Measurements from ENCODE around the gene SLC6A12. TPM values are rescaled to one million over a fixed set of nuclear protein-coding genes. Genes with fewer than 3 reads are reported as not detected.

SLC6A12 gene
- total RNA-seq, 2 experiments from 2014 or later = not detected

- H3K9me3 ChIP-seq (ENCODE audit: control insufficient read depth in 1 of 2, insufficient read depth in 1 of 2, low read length in 2 of 2) = no peaks in the 10 kb centered on the region
- DNase-seq = no peak
- POLR2A ChIA-PET = no interaction called here
- no peaks in the 10 kb centered on the region for H3K36me3 ChIP-seq (ENCODE audit: insufficient read depth, low read length)
- TF ChIP-seq CTCF (IDR thresholded peaks at IDR 0.05) = no peak
- CTCF ChIA-PET = no interaction called here
- no peak overlapping the region for H3K4me3 ChIP-seq (ENCODE audit: low read length)
- no peak for ATAC-seq (ENCODE audit: poor library complexity)
- Mint-ChIP-seq H3K36me3 (ENCODE audit: low read depth) (no peaks in the 10 kb centered on the region), H3K4me1 (ENCODE audit: low read depth) (no peaks in the 10 kb centered on the region), H3K9me3 (no peaks in the 10 kb centered on the region), H3K4me3 (no peak overlapping the region), H3K27me3 (no peaks in the 10 kb centered on the region), H3K27ac (no peak overlapping the region)
- intact Hi-C loops (cut with DNase I, micrococcal nuclease) = no loop called here
- H3K27me3 ChIP-seq (ENCODE audit: control insufficient read depth in 1 of 2, insufficient read depth in 2 of 2, low read length in 2 of 2) = no peaks in the 10 kb centered on the region
- no peaks in the 10 kb centered on the region for H3K4me1 ChIP-seq (ENCODE audit: insufficient read depth, low read length)
- no peak overlapping the region for H3K27ac ChIP-seq (ENCODE audit: low read depth in 1 of 2, low read length in 2 of 2)
Observed at GRCh38 chr12:226401-226800, 12.4 kb upstream of the SLC6A12 start.

- POLR2A ChIA-PET = no interaction called here
- Mint-ChIP-seq H3K27ac (no peak overlapping the region), H3K36me3 (ENCODE audit: low read depth) (no peaks in the 10 kb centered on the region)
Observed at GRCh38 chr12:225012-225411, 11.1 kb upstream of the SLC6A12 start.

GRCh38 chr12:224330-224729 is 10.4 kb upstream of the SLC6A12 start:
- Histone ChIP-seq H3K36me3 (ENCODE audit: insufficient read depth, low read length) (no peaks in the 10 kb centered on the region), H3K4me3 (ENCODE audit: low read length) (no peak overlapping the region), H3K9me3 (ENCODE audit: control insufficient read depth in 1 of 2, insufficient read depth in 1 of 2, low read length in 2 of 2) (no peaks in the 10 kb centered on the region), H3K27ac (ENCODE audit: low read depth in 1 of 2, low read length in 2 of 2) (no peak overlapping the region), H3K4me1 (ENCODE audit: insufficient read depth, low read length) (no peaks in the 10 kb centered on the region), H3K27me3 (ENCODE audit: control insufficient read depth in 1 of 2, insufficient read depth in 2 of 2, low read length in 2 of 2) (no peaks in the 10 kb centered on the region)
- intact Hi-C loops (cut with DNase I, micrococcal nuclease) = no loop called here
- POLR2A ChIA-PET = no interaction called here
- no peak overlapping the region for H3K27ac Mint-ChIP-seq
- ATAC-seq (ENCODE audit: poor library complexity) (no peak), DNase-seq (no peak)
- no peaks in the 10 kb centered on the region for H3K27me3 Mint-ChIP-seq
- no peaks in the 10 kb centered on the region for H3K9me3 Mint-ChIP-seq
- no peaks in the 10 kb centered on the region for H3K36me3 Mint-ChIP-seq (ENCODE audit: low read depth)
- no peak for TF ChIP-seq CTCF (IDR thresholded peaks at IDR 0.05)
- CTCF ChIA-PET = no interaction called here
- H3K4me3 Mint-ChIP-seq = no peak overlapping the region
- H3K4me1 Mint-ChIP-seq (ENCODE audit: low read depth) = no peaks in the 10 kb centered on the region

More at GRCh38 chr12:225012-225411, 11.1 kb upstream of the SLC6A12 start:
- no peaks in the 10 kb centered on the region for H3K36me3 ChIP-seq (ENCODE audit: insufficient read depth, low read length)
- Mint-ChIP-seq H3K9me3 (no peaks in the 10 kb centered on the region), H3K27me3 (no peaks in the 10 kb centered on the region), H3K4me1 (ENCODE audit: low read depth) (no peaks in the 10 kb centered on the region), H3K4me3 (no peak overlapping the region)
- no peaks in the 10 kb centered on the region for H3K4me1 ChIP-seq (ENCODE audit: insufficient read depth, low read length)
- no peaks in the 10 kb centered on the region for H3K9me3 ChIP-seq (ENCODE audit: control insufficient read depth in 1 of 2, insufficient read depth in 1 of 2, low read length in 2 of 2)
- CTCF ChIA-PET = no interaction called here
- DNase-seq (no peak), ATAC-seq (ENCODE audit: poor library complexity) (no peak)
- no peaks in the 10 kb centered on the region for H3K27me3 ChIP-seq (ENCODE audit: control insufficient read depth in 1 of 2, insufficient read depth in 2 of 2, low read length in 2 of 2)
- TF ChIP-seq CTCF (IDR thresholded peaks at IDR 0.05) = no peak
- H3K4me3 ChIP-seq (ENCODE audit: low read length) = no peak overlapping the region
- no peak overlapping the region for H3K27ac ChIP-seq (ENCODE audit: low read depth in 1 of 2, low read length in 2 of 2)
- intact Hi-C loops (cut with DNase I, micrococcal nuclease) = no loop called here
